NCI-H345 (cell line): ENCODE results near the gene TEX47.

Source experiments
- DNase-seq: peaks from one replicate; lab custom pipeline; 2025; lab: John Stamatoyannopoulos, UW

The TEX47 gene

DNA sequence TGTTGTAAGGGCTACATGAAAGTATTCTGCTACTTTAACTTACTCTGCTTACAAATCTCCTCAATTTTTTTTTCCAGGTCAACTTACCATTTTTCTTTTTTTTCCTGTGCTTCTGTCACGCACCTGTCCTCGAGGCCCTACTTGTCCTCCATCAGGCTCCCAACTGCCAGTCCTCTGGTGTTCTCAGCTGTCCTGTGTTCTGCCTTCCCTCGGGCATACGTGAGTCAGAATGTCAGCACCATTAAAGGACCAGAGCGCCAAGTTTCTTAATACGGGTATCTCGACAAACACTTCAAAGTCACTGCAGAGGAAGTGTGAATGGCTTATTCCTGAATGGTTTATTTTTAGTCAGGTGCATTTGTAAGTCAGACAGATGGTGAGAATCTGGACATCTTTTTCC, at the start of gene TEX47:
TEX47 (minus strand) TSS at position 185 of the 400 bp plus-strand sequence. CDS start 795 bp downstream, outside the sequence.
- DNase-seq: no peak

DNA sequence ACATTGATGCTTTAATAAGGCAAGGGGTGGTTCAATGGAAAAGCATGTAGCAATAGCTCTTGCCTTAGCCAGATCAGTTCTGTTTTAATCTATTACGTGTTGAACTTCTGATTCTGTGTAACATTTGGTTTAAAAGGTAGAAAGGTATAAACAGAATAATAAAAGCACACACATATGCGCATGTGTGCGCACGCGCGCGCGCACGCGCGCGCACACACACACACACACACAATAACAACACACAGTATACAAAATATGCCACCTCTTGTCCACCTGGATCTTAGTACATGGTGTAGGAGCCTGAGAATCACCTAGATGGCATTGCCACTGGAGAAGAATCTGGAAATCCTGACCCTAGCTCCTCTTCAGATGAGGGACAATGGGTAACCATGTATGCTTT, 49.6 kb upstream of the TEX47 start:
- no peak for DNase-seq

DNA sequence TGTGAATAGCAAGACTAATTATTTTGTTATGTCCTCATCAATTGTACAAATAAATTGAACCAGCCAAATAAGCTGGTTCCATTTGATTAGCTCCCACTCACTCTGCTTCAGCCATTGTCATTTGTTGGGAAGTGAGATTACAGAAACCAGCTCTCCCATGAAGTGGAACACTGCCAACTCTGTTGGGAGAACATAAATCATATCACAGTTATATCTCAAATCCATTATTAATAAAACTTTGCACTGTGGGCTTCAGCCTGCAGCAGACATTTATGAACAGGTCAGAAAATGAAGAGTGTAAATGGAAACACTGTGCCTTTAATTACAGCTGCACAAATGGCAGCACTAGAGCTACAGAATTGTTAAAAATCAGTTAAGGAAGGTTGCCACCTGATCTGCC, 46.7 kb upstream of the TEX47 start:
- no peak for DNase-seq

DNA sequence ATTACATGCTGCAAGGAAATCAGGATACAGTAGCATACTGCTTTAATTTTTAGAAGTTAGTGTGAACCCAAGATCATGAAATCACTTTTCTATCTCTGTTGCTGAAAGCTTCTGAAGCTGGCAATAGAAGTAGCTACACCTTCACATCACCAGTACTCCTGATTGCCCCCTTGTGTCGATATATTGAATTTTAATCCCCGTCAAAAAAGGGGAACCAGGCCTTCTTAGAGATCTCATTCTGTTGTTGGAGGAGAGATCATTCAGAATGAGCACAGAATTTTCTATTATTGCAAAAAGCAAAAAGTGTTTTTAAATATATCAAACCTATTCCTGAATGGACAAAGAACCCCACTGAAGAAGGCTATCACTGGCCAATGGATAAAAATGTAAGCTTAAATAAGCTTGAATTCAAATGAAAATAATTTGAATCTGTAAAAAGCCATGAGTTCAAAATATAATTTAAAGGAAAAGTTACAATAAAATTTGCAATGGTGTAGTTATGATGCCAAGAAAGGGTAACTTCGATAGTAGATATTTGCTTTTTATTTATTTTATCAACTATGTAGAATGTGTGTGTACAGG, 39.7 kb upstream of the TEX47 start:
- peak; percentile 8 for DNase-seq

DNA sequence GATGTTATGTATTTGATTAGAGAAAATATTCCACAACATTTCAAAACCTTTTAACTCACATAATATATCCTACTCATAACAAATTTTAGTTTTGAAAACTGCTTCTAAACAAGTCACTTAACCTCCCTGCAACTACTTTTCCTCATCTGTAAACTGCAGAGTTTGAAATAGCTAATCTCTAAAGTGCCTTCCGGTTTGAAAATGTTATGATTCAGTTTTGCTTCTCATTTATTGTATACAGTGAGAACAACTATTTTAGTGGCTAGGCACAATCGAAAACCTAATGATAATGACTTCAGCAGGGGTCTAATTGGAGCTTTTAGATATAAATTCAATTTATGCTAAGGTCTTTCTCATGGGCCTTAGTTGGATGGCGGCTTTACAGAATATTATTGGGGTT, 30.7 kb upstream of the TEX47 start:
- DNase-seq: no peak

DNA sequence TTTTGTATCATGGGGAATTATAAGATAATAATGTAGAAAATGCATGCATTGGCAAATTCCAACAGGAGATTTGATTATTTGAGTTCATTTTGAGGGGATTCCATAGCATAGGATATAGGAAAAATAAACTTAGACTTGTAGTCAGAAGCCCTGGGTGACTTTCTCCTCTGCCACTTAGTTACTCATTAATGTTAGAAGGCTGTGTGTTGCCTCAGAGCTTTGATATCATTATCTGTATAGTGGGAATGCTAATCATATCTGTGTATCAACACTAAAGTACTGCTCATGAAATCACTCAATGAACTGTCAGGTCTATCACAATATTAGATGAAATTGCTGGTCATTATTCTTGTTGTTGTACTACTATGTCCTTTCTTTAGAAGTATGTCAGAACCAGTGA, 23.0 kb upstream of the TEX47 start:
- no peak for DNase-seq

DNA sequence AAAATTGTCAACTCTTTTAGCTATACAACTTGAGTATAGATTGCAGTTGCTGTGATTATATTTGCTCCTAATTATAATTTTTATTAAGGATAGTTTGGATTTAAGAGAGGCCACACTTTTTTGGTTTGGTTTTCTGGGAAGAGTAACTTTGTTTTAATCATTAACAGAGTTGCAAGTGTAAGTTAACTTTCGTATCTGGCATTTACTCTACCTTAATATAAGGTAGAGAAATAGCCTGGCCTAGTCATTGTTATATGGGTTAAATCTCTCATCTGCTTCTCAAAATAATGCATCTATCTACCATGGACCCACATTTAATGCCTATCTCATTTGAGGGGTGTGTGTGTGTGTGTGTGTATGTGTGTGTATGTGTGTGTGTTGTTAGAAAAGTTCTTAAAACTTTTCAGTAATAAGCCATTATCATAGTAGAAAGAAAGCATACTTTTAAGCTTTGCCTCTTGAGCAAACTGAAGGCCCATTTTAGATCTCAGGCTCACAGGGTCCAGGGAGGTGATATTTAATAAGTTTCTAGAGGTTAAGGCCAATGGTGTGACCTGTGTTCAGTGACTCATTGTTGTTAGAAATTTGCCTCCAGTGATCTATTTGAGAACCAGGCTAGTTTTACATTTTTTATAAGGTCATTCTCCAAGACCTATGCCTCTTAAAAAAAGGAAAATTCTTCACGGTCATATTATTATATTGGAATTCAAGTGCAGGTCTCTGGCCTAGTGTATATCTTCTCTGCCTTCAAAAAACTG, 10.9 kb upstream of the TEX47 start:
- DNase-seq: no peak

DNA sequence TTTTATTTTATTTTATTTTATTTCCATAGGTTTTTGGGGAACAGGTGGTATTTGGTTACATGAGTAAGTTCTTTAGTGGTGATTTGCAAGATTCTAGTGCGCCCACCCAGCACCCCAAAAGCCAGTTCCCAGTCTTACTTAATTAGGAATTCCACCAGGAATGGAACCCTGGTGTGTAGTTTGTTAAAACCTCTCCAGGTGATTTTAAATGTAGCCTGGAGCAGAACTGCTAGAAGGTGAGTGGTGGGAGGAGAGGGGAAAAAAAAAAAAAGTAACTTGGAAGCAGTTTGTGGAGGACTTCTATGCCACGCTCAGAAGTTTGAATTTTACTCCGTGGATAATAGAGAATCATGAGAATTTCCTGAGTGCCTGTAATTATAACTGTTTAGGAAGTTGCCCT, 5.5 kb upstream of the TEX47 start:
- DNase-seq: no peak

DNA sequence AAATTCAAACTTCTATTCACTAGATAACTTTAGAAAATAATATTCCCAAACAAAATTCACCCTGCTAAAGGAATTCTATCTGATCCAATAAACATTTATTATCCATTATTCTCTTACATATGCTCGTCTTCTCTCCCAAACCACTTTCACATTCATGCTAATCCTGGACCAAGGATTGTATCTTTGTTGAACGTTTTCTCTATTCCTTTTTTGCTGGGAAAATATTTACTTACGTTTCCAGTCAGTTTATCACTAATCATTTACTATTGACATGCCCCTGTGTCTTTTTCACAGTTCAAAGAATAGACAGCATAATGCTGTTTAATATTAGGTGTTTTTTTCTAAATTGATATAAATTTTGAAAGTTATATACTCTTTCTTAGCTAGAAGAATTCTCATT, 3.2 kb downstream of the TEX47 start:
- no peak for DNase-seq

DNA sequence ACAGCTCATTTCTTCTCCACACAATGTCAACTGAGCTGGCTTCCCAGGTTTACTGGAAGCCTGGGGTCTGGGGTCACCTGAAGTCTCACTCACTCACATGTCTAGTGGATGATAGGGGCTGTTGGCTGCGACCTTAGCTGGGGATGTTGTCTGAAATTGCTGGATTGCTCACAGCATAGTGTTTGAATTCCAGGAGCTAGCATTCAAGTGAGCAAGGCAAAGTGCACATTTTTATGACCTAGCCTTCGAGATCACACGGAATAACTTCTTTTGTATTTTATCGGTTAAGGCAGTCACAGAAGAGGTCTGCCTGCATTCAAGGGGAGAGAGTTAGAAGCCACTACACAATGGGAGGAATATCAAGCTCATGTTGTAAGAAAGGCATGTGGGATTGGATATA, 3.6 kb downstream of the TEX47 start:
- DNase-seq: no peak

DNA sequence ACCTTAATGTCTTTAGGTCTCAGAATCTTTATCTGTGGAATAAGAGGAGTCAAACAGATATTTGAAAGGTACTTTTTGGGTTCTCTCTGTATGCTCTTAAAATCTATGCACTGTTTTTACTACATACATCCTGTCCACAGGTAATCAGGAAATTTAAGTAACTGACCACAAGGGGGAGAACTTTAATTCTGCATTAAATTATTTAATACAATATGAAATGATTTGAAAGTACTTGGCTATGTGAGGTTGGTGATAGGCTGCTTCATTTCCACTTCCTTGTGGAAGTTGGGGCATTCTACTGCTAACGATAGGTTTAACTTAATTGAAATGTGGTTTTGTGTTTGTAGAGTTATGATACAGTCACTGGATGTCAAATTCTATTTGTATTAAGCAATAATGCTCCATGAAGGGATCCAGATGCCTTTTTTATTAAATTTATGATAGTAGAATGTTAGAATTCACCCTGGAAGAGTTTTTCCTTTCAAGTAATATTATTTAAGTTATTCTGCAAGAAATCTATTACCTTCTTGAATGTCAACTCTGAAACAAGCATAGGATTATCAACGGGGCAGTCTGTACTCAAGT, 6.0 kb downstream of the TEX47 start:
- DNase-seq: no peak

DNA sequence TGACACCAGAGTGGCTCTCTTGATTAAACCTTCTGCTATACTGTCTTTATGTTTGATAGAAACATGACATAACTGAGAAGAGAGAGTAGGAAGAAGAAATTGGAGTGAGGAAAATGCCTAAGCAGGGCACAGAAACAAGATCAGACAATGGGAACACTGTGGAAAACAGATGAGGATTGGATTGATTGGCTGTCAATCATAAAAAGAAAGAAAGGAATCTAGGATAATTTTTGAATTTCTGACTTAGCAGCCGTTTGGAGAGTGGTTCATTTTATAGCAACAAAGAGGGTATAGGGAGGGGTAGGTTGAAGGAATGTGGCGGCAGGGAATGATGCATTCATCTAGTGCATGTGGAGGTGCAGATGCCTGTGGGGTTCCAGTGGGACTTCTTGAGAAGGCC, 7.8 kb downstream of the TEX47 start:
- no peak for DNase-seq

DNA sequence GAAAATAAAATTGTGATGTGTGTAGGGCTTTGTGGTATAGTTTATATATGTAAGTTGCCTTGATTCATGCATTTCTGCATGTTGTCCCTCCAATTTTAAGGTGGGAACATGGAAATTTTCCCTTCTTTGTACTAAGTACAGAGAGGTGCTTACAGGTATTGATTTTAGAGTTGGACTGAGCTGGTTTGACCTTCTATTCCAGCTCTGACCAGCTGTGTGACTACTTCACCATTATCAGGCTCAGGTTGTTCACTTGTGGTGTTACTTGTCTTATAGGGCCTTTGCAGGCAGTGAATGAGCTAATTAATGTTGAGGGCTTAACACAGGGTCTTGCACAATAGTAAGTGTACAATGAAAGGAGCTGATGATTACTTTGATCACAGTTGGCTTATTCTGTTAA, 19.7 kb downstream of the TEX47 start:
- DNase-seq: no peak

DNA sequence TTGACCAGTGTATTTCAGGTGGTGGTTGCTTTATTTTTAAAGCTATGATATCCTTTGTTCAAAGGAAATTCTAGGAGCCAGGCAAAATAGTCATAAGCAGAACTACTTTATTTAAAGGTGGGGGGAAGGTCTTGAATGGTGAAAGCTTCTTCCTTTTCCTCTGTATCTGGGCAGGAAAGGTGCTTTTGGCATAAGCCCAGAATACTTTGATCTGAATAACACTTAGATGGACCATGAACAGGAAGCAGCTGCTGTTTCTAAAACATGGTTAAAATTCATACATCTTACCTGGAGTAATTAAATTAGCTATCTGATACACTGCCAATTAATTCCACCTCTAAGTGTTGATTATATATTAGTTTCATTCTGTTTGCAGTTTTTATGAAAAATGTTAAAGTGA, 22.8 kb downstream of the TEX47 start:
- DNase-seq: no peak

DNA sequence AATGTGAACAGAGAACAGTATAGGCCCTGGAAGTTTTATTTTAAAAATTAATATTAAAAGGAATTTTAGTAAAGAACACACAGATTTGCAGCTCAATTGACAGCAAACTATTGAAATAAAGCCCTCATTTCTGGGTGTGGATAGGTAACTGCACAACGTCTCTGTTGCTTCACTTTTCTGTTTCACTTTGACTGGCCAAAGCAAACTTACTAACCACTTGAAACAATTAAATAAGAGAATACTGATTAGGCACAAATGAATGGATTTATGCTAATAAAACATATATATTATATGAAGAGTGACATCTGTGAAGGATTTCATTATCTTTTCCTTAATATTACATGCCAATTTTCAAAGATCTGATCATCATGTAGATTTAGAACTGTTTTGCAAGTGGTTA, 24.1 kb downstream of the TEX47 start:
- no peak for DNase-seq

DNA sequence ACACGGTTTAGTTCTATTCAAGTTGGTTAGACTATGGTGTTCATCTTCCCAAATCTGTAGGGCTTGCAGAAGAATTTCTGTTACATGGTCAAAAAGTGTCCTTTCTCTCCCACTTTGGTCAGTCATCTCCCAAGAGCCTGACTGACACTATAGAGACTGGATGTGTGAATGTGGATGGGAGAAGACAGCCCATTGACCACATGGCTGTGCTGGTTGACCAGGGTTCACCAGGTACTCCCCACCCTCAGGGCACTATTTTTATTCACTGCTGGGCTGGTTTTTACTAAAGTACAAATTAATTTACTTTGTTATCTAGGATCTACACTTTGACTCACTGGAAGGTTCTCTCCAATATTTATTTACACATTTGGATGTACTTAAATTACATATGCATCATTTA, 33.8 kb downstream of the TEX47 start:
- no peak for DNase-seq

DNA sequence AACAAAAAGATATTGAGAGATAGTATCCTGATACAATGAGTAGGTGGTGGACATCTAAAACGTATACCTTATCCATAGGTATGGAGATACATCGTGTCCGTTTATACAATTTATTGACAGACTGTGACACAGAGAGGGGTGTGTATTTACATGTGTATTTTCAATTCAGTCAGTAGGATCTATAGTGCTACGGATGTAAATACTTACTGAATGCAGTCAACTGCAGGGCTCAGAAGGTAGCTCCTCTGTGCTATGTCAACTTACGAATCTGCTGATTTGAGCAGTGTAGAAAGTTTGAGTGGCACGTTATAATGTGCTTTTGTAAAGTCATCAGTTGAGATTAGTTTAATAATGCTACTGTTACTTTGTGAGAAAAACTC, 35.4 kb downstream of the TEX47 start:
- DNase-seq: no peak

DNA sequence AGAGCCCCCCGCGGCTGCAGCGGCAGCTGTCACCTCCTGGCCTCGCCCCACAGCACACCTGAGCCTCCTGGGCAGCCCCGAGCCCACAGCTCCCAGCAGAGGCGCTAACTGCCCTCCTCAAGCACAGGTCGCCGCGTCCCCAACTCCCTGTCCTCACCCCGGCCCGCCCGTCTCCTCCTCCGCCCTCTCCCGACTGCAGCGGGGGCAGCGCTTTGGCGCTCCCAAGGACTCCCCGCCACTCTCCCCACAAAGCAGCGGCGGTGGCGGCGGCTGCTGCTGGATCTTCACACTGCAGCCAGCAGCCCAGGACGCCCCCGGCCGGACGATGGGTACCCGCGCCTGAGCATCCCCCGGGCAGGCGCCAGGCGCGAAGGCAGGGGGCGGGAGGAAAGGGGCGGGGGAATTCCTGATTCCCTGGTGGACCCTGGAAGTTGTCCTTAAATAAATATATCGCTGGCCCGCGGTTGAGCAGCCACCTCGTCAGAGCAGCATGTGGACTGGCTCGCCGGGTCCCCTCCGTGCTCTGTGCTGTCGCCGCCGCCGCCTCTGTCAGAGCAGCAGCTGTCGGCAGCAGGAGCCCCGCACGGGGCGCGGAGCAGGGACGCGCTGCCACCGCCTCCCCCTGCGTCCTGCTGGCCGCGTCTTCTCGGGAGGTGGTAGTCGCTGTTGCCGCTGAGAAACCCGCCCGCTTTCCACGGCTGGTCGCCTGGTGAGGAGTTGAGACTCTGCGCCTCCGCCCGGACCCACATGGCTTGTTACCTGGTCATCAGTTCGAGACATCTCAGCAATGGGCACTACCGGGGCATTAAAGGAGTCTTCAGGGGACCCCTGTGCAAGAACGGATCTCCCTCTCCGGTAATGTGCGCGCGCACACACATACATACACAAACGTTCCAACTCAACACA, 36.1 kb downstream of the TEX47 start, which contains the start of gene ZNF804B:
ZNF804B (plus strand) TSS at position 471 of the 906 bp plus-strand sequence; CDS start at position 748, 277 bp downstream.
- peak; percentile 10 for DNase-seq

DNA sequence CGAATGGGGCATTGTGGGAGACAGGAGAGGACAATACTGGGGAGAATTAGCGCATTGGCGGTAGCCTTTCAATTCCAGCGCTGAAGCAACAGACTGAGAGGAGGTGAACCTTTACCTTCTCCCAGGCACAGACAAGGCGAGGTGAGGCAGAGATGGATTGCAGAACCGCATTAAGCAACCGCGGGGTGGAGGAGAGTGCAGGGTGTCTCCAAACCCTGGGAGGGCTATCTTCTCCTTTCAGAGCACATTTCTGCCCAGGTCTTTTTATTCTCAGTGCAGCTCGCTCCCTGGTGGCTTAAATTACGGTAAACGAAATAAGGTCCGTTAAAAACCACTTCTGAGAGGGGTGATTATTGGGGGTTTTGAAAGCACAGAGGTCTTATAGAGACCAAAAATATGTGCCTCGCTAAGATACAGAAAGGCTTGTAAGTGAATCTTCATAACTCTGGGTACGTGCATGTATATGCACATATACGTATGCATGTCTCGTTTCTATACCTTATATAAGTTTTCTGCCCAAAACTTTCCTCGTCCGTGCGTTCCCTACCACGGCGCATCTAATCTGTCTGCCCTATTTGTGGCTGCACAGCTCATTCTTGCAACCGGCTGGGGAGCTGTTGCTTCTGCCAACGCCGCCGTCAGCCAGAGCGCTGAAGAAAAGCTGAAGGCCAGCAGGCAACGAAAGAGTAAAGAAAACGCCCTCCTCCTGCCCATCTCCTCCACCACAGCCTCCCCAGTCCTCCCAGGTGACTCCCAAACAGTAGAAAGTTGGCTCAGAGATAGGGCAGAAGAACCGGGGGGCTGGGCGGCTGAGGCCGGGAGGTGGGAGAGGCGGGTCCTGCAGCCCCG, 36.9 kb downstream of the TEX47 start:
- peak; percentile 6 for DNase-seq

DNA sequence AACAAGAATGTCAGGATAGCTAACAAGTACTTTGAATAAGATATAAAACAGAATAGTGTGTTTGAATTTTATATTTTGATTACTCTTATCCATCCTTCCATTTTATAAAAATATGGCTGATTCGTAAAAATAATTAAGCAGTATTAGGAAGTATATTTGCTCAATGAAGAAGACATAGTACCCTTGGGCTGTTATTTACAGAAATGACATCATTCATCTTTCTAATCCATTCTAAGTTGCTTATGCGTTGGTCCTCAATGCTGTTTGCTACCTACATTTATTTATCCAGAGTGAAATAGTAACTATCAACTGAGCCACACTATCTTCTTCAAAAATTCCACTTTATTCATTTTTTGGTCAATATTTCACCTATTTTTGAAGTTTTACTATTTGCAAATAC, 38.2 kb downstream of the TEX47 start:
- no peak for DNase-seq

DNA sequence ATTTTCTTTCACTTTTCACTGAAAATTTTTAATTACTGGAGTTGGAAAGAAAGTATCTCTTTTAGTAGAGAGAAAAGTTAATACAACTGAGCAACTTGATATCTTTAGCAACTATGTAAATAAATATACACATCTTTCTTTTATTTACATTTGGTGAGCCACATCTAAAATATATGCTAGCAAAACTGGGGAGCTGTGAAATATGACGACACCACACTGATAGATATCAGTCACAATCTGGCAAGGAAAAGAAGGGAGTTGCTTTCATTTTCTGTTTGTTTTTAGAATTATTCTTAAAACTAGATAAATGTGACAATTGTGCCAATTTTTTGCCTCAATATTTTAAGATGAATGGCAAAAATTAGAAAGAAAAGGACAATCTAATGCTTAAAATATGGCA, 38.7 kb downstream of the TEX47 start:
- no peak for DNase-seq

DNA sequence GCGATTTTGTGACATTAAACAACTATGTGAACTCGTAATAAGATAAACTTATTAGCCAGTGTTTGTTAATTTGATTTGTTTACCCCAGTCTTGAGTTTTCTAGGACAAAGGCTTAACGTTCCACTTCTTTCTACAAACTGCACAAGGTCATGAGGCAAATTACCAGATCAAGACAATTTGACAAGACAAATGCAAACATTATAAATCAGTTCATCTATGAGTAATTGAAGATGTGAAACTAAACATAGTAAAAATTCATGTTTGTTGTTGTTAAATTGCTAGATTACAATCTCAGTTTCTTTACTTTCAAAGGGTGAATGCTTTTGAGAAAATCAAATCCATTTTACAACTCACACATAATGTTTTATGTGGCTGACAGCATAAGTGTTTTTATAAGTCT, 49.4 kb downstream of the TEX47 start:
- no peak for DNase-seq
